PC-3 (cell line): ENCODE data around the gene SNU13. TPM values are rescaled to one million over a fixed set of nuclear protein-coding genes. Genes with fewer than 3 reads are reported as not detected.
A peak's percentile ranks its signal among the peaks of the same experiment; 100 is the strongest.
"Not testable (repeated sequence)": the region's sequence is repeated elsewhere in the genome, so short reads cannot be mapped to it uniquely, and the experiment has no call there.

Experiments
- ATAC-seq: fragments of 200-7000 bp; cut with Tn5 transposase; 2 replicates; pipeline ENCODE4 v1.9.1; 2020; ENCODE audit warnings: mild to moderate bottlenecking, moderate library complexity
- BruUV-seq: library from RNA; stranded (reverse); fragments of 400-500 nt; replicated peaks from 2 replicates; lab custom pipeline; 2021; lab: Mats Ljungman, UMichigan
- CTCF ChIA-PET: fragments of 300-600 bp; sonication (Branson Sonifier 250); formaldehyde crosslinking; loops from one replicate; lab custom pipeline; 2022; ENCODE audit warnings: antibody characterized with exemption; lab: Charles Lee
- POLR2A ChIA-PET: fragments of 300-600 bp; sonication (Branson Sonifier 250); formaldehyde crosslinking; loops from one replicate; lab custom pipeline; 2022; ENCODE audit warnings: antibody characterized with exemption; ENCODE audit not compliant: unreplicated experiment; lab: Charles Lee
- DNase-seq: peaks from one replicate; pipeline ENCODE4 v3.0.0-alpha.2; 2015
- H2AFZ ChIP-seq: fragments of 300-600 bp; sonication (generic); 2 replicates; pipeline ENCODE4 v1.6.0; 2016; ENCODE audit warnings: antibody characterized with exemption, low read length
- H3F3A ChIP-seq: fragments of 300-600 bp; sonication (generic); one replicate; pipeline ENCODE4 v1.6.0; 2017; ENCODE audit warnings: antibody characterized with exemption, low read length, control low read depth, mild to moderate bottlenecking; ENCODE audit not compliant: unreplicated experiment
- H3K27ac ChIP-seq: fragments of 300-600 bp; sonication (generic); 2 replicates; pipeline ENCODE4 v1.5.1; 2016; ENCODE audit warnings: mild to moderate bottlenecking, low read length
- H3K27me3 ChIP-seq: fragments of 300-600 bp; sonication (generic); 2 replicates; pipeline ENCODE4 v1.6.1; 2016; ENCODE audit warnings: low read length, mixed read lengths
- H3K36me3 ChIP-seq: fragments of 300-600 bp; sonication (generic); 2 replicates; pipeline ENCODE4 v1.6.1; 2016; ENCODE audit warnings: low read depth, mixed run types, low read length, mixed read lengths
- H3K4me1 ChIP-seq: fragments of 300-600 bp; sonication (generic); 2 replicates; pipeline ENCODE4 v1.5.1; 2016; ENCODE audit warnings: low read length; ENCODE audit not compliant: insufficient read depth
- H3K4me2 ChIP-seq: fragments of 300-600 bp; sonication (generic); 2 replicates; pipeline ENCODE4 v1.6.0; 2016; ENCODE audit warnings: low read length
- H3K4me3 ChIP-seq: fragments of 300-600 bp; sonication (generic); 2 replicates; pipeline ENCODE4 v1.5.1; 2016; ENCODE audit warnings: mild to moderate bottlenecking, low read length, mixed read lengths
- H3K79me2 ChIP-seq: fragments of 300-600 bp; sonication (generic); 2 replicates; pipeline ENCODE4 v1.6.1; 2017; ENCODE audit warnings: low read length, mixed read lengths
- H3K9ac ChIP-seq: fragments of 300-600 bp; sonication (generic); 2 replicates; pipeline ENCODE4 v1.6.0; 2016; ENCODE audit warnings: mild to moderate bottlenecking, low read length
- H3K9me2 ChIP-seq: fragments of 300-600 bp; sonication (generic); replicated peaks from 2 replicates; pipeline ENCODE4 v1.6.1; 2016; ENCODE audit warnings: mixed run types, low read length, mixed read lengths
- H3K9me3 ChIP-seq: fragments of 300-600 bp; sonication (generic); 2 replicates; pipeline ENCODE4 v1.6.1; 2016; ENCODE audit warnings: low read length, mixed read lengths
- H4K20me1 ChIP-seq: fragments of 300-600 bp; sonication (generic); 2 replicates; pipeline ENCODE4 v1.6.1; 2016; ENCODE audit warnings: low read length, mixed read lengths
- EZH2 ChIP-seq: fragments of 300-600 bp; sonication (generic); IDR thresholded peaks from one replicate; pipeline ENCODE4 v1.6.1; 2017; ENCODE audit warnings: antibody characterized with exemption, mild to moderate bottlenecking, low read length; ENCODE audit not compliant: unreplicated experiment
- EZH2phosphoT487 ChIP-seq: fragments of 300-600 bp; sonication (generic); IDR thresholded peaks from 2 replicates; pipeline ENCODE4 v1.6.1; 2018; ENCODE audit warnings: mild to moderate bottlenecking, antibody characterized with exemption, low read length, borderline replicate concordance
- intact Hi-C: fragments of 100-400 bp; cut with micrococcal nuclease; formaldehyde crosslinking; loops from 2 replicates; pipeline ENCODE4 v1.9.0; 2023
- total RNA-seq: library from RNA; depleted of rRNA; stranded (reverse); fragments of >200 nt; gene quantifications from 2 replicates; pipeline ENCODE4 v1.2.3, GENCODE V29; 2014
- TF ChIP-seq, protein P1 (sequence below): fragments of 300-600 bp; sonication (generic); conservative IDR thresholded peaks from 2 replicates; pipeline ENCODE4 v1.5.1; 2017; ENCODE audit warnings: antibody characterized with exemption, low read depth, mild to moderate bottlenecking, low read length

Gene SNU13
- total RNA-seq, 1 experiment from 2014 or later = 173 TPM

DNA sequence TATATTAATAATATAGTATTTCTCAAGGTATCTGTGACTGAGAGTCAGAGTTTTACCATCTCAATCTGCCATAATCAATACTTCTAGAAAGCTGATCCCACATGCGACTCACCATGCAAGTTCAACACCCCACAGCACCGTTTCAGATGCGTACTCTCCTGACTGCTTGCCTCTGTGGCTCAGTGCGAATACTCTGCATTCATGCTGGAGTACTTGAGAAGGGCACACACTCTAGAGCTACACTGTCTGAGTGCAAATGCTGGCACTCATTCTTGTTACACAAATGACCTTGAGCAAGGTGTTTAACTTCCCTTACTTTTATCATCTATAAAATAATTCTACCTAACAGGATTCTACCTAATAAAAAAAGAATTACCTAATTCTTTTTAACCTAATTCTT lies 12.5 kb downstream of the SNU13 start:
- Histone ChIP-seq H3K4me3 (no peak overlapping the region), H3K4me2 (no peak overlapping the region), H3K4me1 (peaks cover 14% of the 10 kb centered on the region), H3K9me2 (no peaks in the 10 kb centered on the region), H3K27me3 (no peaks in the 10 kb centered on the region), H3K36me3 (peaks cover 32% of the 10 kb centered on the region), H3F3A (no peaks in the 10 kb centered on the region), H3K9me3 (no peaks in the 10 kb centered on the region), H4K20me1 (peaks cover 4% of the 10 kb centered on the region; the same call in 1 of the 2 replicates), H3K79me2 (peaks cover 51% of the 10 kb centered on the region), H3K27ac (no peak overlapping the region), H2AFZ (no peak overlapping the region), H3K9ac (no peak overlapping the region)
- intact Hi-C loops = no loop called here
- BruUV-seq = no TSS peak
- DNase-seq = no peak
- POLR2A ChIA-PET = no interaction called here
- ATAC-seq = no peak
- CTCF ChIA-PET = no interaction called here
- TF ChIP-seq, protein P1, sequence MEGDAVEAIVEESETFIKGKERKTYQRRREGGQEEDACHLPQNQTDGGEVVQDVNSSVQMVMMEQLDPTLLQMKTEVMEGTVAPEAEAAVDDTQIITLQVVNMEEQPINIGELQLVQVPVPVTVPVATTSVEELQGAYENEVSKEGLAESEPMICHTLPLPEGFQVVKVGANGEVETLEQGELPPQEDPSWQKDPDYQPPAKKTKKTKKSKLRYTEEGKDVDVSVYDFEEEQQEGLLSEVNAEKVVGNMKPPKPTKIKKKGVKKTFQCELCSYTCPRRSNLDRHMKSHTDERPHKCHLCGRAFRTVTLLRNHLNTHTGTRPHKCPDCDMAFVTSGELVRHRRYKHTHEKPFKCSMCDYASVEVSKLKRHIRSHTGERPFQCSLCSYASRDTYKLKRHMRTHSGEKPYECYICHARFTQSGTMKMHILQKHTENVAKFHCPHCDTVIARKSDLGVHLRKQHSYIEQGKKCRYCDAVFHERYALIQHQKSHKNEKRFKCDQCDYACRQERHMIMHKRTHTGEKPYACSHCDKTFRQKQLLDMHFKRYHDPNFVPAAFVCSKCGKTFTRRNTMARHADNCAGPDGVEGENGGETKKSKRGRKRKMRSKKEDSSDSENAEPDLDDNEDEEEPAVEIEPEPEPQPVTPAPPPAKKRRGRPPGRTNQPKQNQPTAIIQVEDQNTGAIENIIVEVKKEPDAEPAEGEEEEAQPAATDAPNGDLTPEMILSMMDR = no peak
- TF ChIP-seq EZH2 (no peak), EZH2phosphoT487 (no peak)

DNA sequence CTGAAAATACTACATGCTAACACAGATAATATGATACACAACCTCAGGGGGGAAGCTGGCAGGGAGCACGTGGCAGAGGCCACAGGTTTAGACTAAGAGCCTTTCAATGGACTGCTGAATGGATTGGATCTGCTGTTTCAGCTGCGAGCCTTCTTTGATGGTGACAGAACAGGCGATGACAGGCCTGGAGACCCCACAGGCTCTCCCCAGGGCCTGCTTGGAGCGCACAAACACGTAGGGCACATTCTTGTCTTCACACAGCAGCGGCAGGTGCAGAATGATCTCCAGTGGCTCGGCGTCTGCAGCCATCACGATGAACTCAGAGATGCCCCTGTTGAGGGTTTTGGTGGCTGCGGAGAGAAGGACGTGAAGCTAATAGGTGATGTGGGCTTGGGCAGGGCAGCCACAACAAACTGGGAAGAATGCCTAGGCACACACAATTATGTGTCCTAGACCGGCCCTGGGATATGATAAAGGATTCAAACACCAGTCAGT lies 13.8 kb downstream of the SNU13 start:
- no peak overlapping the region for H3K27ac ChIP-seq
- no peaks in the 10 kb centered on the region for H3F3A ChIP-seq
- ChIA-PET CTCF (no interaction called here), POLR2A (no interaction called here)
- H2AFZ ChIP-seq = no peak overlapping the region
- no peak overlapping the region for H3K4me3 ChIP-seq
- peaks cover 43% of the 10 kb centered on the region for H3K79me2 ChIP-seq
- DNase-seq = no peak
- no peaks in the 10 kb centered on the region for H3K27me3 ChIP-seq
- ATAC-seq = no peak
- no peaks in the 10 kb centered on the region for H4K20me1 ChIP-seq
- H3K36me3 ChIP-seq = peaks cover 21% of the 10 kb centered on the region
- no peaks in the 10 kb centered on the region for H3K9me3 ChIP-seq
- H3K9me2 ChIP-seq = no peaks in the 10 kb centered on the region
- H3K4me1 ChIP-seq = peaks cover 19% of the 10 kb centered on the region
- BruUV-seq = no TSS peak
- intact Hi-C loops = no loop called here
- no peak overlapping the region for H3K4me2 ChIP-seq
- TF ChIP-seq, protein P1 = no peak
- no peak overlapping the region for H3K9ac ChIP-seq

DNA sequence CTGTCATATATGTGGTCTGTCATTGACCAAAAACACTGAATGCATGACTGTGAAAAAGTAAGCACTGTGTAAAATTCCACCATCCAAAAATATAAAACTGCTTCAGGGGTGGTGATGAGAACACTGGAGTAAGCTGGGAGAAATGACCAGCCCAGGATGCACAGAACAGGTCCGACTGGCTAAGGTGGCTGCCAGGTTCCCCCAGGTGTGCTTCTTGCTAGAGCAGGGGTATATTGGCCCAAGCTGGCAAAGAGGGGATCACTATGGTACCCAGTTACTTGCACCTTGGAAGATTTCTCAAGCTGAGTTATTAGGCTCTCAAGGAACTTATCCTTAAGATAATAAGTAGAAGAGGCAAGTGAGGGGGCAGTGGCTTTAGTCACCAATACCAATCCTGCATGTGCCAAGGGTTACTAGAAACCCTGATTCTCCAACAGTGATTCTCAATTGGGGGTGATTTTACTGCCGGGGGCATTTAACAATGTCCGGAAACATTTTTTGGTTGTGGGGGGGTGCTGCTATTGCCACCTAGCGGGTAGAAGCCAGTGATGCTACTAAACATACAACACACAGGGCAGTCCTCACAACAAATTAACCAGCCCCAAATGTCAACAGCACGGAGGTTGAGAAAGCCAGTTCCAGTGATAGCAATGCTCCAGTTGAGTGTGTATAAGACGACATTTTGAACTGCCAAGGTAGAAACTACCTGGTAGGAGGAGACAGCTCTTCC lies 15.7 kb downstream of the SNU13 start:
- DNase-seq (peak; percentile 27), ATAC-seq (no peak)
- CTCF ChIA-PET = no interaction called here
- peaks cover 29% of the 10 kb centered on the region for H3K4me1 ChIP-seq
- peak overlapping the region; percentile 17; the same call in 1 of the 2 replicates for H3K4me2 ChIP-seq
- BruUV-seq = no TSS peak
- H3K9me2 ChIP-seq = no peaks in the 10 kb centered on the region
- no peaks in the 10 kb centered on the region for H3K9me3 ChIP-seq
- H3K36me3 ChIP-seq = peaks cover 9% of the 10 kb centered on the region
- no peak overlapping the region for H2AFZ ChIP-seq
- H4K20me1 ChIP-seq = no peaks in the 10 kb centered on the region
- peaks cover 36% of the 10 kb centered on the region for H3K79me2 ChIP-seq
- no peak overlapping the region for H3K4me3 ChIP-seq
- peak overlapping the region; percentile 58 for H3K27ac ChIP-seq
- intact Hi-C loops = no loop called here
- no peaks in the 10 kb centered on the region for H3F3A ChIP-seq
- POLR2A ChIA-PET = interaction anchor here (0.6 to 0.7 kb wide), 2 partner anchors 9 to 160 kb away, joined by 3 to 5 read pairs; no protein-coding TSS in a partner anchor
- TF ChIP-seq, protein P1 = peak; percentile 42
- TF ChIP-seq EZH2 = no peak
- TF ChIP-seq EZH2phosphoT487 = no peak
- H3K27me3 ChIP-seq = no peaks in the 10 kb centered on the region
- no peak overlapping the region for H3K9ac ChIP-seq

DNA sequence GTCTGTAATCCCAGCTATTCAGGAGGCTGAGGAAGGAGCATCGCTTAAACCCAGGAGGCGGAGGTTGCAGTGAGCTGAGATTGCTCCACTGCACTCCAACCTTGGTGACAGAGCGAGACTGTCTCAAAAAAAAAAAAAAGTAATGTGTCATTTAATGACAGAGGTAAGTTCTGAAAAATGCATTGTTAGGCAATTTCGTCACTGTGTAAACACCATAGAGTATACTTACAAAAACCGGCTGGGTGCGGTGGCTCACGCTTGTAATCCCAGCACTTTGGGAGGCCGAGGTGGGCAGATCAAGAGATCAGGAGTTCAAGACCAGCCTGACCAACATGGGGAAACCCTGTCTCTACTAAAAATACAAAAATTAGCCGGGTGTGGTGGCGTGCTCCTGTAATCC lies 16.6 kb downstream of the SNU13 start:
- H3K27ac ChIP-seq = peak overlapping the region; percentile 66
- H3K9ac ChIP-seq, CTCF ChIA-PET, H2AFZ ChIP-seq, H3K36me3 ChIP-seq, H3F3A ChIP-seq, intact Hi-C loops, H3K9me3 ChIP-seq, H3K4me3 ChIP-seq, H3K9me2 ChIP-seq, POLR2A ChIA-PET, H3K27me3 ChIP-seq, H4K20me1 ChIP-seq, BruUV-seq: not testable (repeated sequence)
- peak; percentile 92 for DNase-seq
- H3K4me2 ChIP-seq = peak overlapping the region; percentile 35; the same call in 1 of the 2 replicates
- peaks cover 36% of the 10 kb centered on the region for H3K4me1 ChIP-seq
- ATAC-seq = peak; percentile 65
- peaks cover 31% of the 10 kb centered on the region for H3K79me2 ChIP-seq
